ENCODE data around the gene ZBTB45. TPM values are rescaled to one million over a fixed set of nuclear protein-coding genes. Genes with fewer than 3 reads are reported as not detected.

Gene ZBTB45
- total RNA-seq, 4 donors from 2014 or later = 9.8 to 16.5 (median 12.6) TPM

GRCh38 chr19:58469241-58470013 is 50.2 kb downstream of the ZBTB45 start:
- H3K27ac ChIP-seq = no peak overlapping the region
- peaks cover 0 to 50% (median 0%) of the 10 kb centered on the region in 3 donors for H3K36me3 ChIP-seq
- H3K4me1 ChIP-seq = peaks cover 0 to 17% (median 7%) of the 10 kb centered on the region in 4 donors
- DNase-seq (ENCODE audit: low spot score in 2 of 2) = no peak
- 89 to 94% methylated on average over 14 to 16 of the region's 17 CpGs for WGBS, 2 donors
- no peaks in the 10 kb centered on the region for H3K9me3 ChIP-seq
- no peaks in the 10 kb centered on the region for H3K27me3 ChIP-seq
- no peak overlapping the region for H3K4me3 ChIP-seq
- TF ChIP-seq CTCF (IDR thresholded peaks at IDR 0.05) (no peak), POLR2A (IDR thresholded peaks at IDR 0.05) (no peak), EP300 (IDR thresholded peaks at IDR 0.05) (no peak)

- H3K27me3 ChIP-seq = no peaks in the 10 kb centered on the region
- H3K4me1 ChIP-seq = peaks cover 0 to 16% (median 7%) of the 10 kb centered on the region in 4 donors
- peaks cover 0 to 39% (median 0%) of the 10 kb centered on the region in 3 donors for H3K36me3 ChIP-seq
- WGBS, 2 donors = 57 to 71% methylated on average over 5 of the region's 5 CpGs
- H3K9me3 ChIP-seq = no peaks in the 10 kb centered on the region
- H3K27ac ChIP-seq = no peak overlapping the region
- no peak for DNase-seq (ENCODE audit: low spot score in 2 of 2)
- H3K4me3 ChIP-seq = peak overlapping the region in 1 of 4 donors; percentile 66
- TF ChIP-seq CTCF (IDR thresholded peaks at IDR 0.05) (no peak), POLR2A (IDR thresholded peaks at IDR 0.05) (no peak), EP300 (IDR thresholded peaks at IDR 0.05) (no peak)
Measured at GRCh38 chr19:58468216-58468839, 51.3 kb downstream of the ZBTB45 start.

GRCh38 chr19:58466760-58467589 is 52.6 kb downstream of the ZBTB45 start, which contains the start of gene ZNF324:
Gene ZNF324 (plus strand): TSS chr19:58467080. CDS start chr19:58469186, 2,106 bp downstream.
- Histone ChIP-seq H3K27ac (peak within 1 kb of the TSS in 3 of 4 donors; percentile 81 to 84 (median 82)), H3K9me3 (no peaks in the 10 kb centered on the region), H3K36me3 (peaks cover 0 to 26% (median 0%) of the 10 kb centered on the region in 3 donors), H3K27me3 (no peaks in the 10 kb centered on the region), H3K4me1 (peaks cover 0 to 16% (median 7%) of the 10 kb centered on the region in 4 donors), H3K4me3 (peak within 1 kb of the TSS; percentile 66 to 100 (median 98))
- TF ChIP-seq EP300 (IDR thresholded peaks at IDR 0.05) = peak; percentile 74 to 94
- peak in 1 of 2 donors; percentile 47 for TF ChIP-seq POLR2A (IDR thresholded peaks at IDR 0.05)
- peak in 1 of 5 experiments; percentile 28 for TF ChIP-seq CTCF (IDR thresholded peaks at IDR 0.05)
- DNase-seq (ENCODE audit: low spot score in 2 of 2) = peak; percentile 98
- 0 to 1% methylated on average over 28 to 41 of the region's 92 CpGs for WGBS, 2 donors

- Histone ChIP-seq H3K36me3 (peaks cover 0 to 18% (median 0%) of the 10 kb centered on the region in 3 donors), H3K4me3 (peak overlapping the region; percentile 30 to 100 (median 82)), H3K27ac (peak overlapping the region in 1 of 4 donors; percentile 84), H3K9me3 (no peaks in the 10 kb centered on the region), H3K27me3 (no peaks in the 10 kb centered on the region), H3K4me1 (peaks cover 0 to 16% (median 7%) of the 10 kb centered on the region in 4 donors)
- no peak for DNase-seq (ENCODE audit: low spot score in 2 of 2)
- TF ChIP-seq EP300 (IDR thresholded peaks at IDR 0.05) (no peak), CTCF (IDR thresholded peaks at IDR 0.05) (no peak), POLR2A (IDR thresholded peaks at IDR 0.05) (no peak)
- 34% methylated on average over 20 of the region's 20 CpGs for whole genome bisulfite sequencing, 2 donors
Measured at GRCh38 chr19:58466089-58466759, 53.4 kb downstream of the ZBTB45 start.

Small RNA genes lying within 50 kb of the gene (small RNA-seq; reads per million reads assigned to genes)
- gene MIR6807 = not detected
- not detected for gene RN7SL525P
- gene RN7SL693P = not detected
- not detected for gene RNU6-1337P

Other genes starting within 250 kb of the ZBTB45 start
- 10 to 100 TPM in 1 of 4 donors, 1 to 10 TPM in 3; 8.0 to 11.2 (median 8.6) TPM for gene ZNF8, start 240.9 kb downstream of the ZBTB45 start, total RNA-seq
- 10 to 100 TPM; 30.0 to 59.2 (median 45.9) TPM for gene ERVK3-1, start 214.4 kb downstream of the ZBTB45 start, total RNA-seq
- 1 to 10 TPM; 2.2 to 4.8 (median 4.2) TPM for gene ZSCAN22, start 192.8 kb downstream of the ZBTB45 start, total RNA-seq
- 100 to 1,000 TPM in 1 of 4 donors, 10 to 100 TPM in 3; 86.1 to 165 (median 97.6) TPM for gene A1BG, start 166.3 kb downstream of the ZBTB45 start, total RNA-seq
- 1 to 10 TPM; 2.9 to 6.5 (median 3.9) TPM for gene ZNF497, start 157.1 kb downstream of the ZBTB45 start, total RNA-seq
- gene ZNF837, start 138.8 kb downstream of the ZBTB45 start, total RNA-seq = 1 to 10 TPM; 1.3 to 6.9 (median 2.6) TPM
- 1,000 to 10,000 TPM; 1,161 to 1,574 (median 1,263) TPM for gene RPS5, start 132.5 kb downstream of the ZBTB45 start, total RNA-seq
- not detected for gene RNF225, start 124.2 kb downstream of the ZBTB45 start, total RNA-seq
- 10 to 100 TPM; 16.4 to 24.6 (median 20.9) TPM for gene ZNF584, start 111.2 kb downstream of the ZBTB45 start, total RNA-seq
- 10 to 100 TPM in 2 of 4 donors, 1 to 10 TPM in 2; 5.0 to 12.6 (median 8.2) TPM for gene ZNF132, start 79.7 kb downstream of the ZBTB45 start, total RNA-seq
- 10 to 100 TPM; 13.6 to 23.4 (median 15.5) TPM for gene ZNF324B, start 68.2 kb downstream of the ZBTB45 start, total RNA-seq
- 10 to 100 TPM; 23.6 to 33.5 (median 30.2) TPM for gene ZNF324, start 52.7 kb downstream of the ZBTB45 start, total RNA-seq
- 10 to 100 TPM; 18.4 to 31.6 (median 26.2) TPM for gene ZNF446, start 43.5 kb downstream of the ZBTB45 start, total RNA-seq
- 10 to 100 TPM; 10.5 to 17.7 (median 13.4) TPM for gene SLC27A5, start 7.8 kb downstream of the ZBTB45 start, total RNA-seq
- gene TRIM28, start 24.3 kb upstream of the ZBTB45 start, total RNA-seq = 100 to 1,000 TPM; 136 to 299 (median 159) TPM
- 100 to 1,000 TPM in 3 of 4 donors, 10 to 100 TPM in 1; 90.0 to 146 (median 128) TPM for gene CHMP2A, start 35.3 kb upstream of the ZBTB45 start, total RNA-seq
- 10 to 100 TPM; 18.4 to 38.2 (median 29.4) TPM for gene UBE2M, start 38.8 kb upstream of the ZBTB45 start, total RNA-seq
- gene MZF1, start 53.5 kb upstream of the ZBTB45 start, total RNA-seq = 10 to 100 TPM; 41.6 to 88.8 (median 52.5) TPM